ENCODE measurements around the gene APOL4. TPM values are rescaled to one million over a fixed set of nuclear protein-coding genes. Genes with fewer than 3 reads are reported as not detected.
"Not testable (repeated sequence)": the region's sequence is repeated elsewhere in the genome, so short reads cannot be mapped to it uniquely, and the experiment has no call there.

APOL4 gene
- total RNA-seq, 4 donors from 2014 or later = 1.2 to 57.6 (median 11.2) TPM

GRCh38 chr22:36153501-36154422 is 47.8 kb downstream of the APOL4 start:
- peak overlapping the region; percentile 85 to 96 (median 92) for H3K27ac ChIP-seq
- H3K4me1 ChIP-seq = peaks cover 0 to 82% (median 71%) of the 10 kb centered on the region in 4 donors
- DNase-seq (ENCODE audit: low spot score in 2 of 2) = no peak
- H3K9me3 ChIP-seq = no peaks in the 10 kb centered on the region
- H3K4me3 ChIP-seq = no peak overlapping the region
- no peaks in the 10 kb centered on the region for H3K27me3 ChIP-seq
- peaks cover 0 to 7% (median 0%) of the 10 kb centered on the region in 3 donors for H3K36me3 ChIP-seq
- TF ChIP-seq EP300 (IDR thresholded peaks at IDR 0.05) (no peak), CTCF (IDR thresholded peaks at IDR 0.05) (no peak), POLR2A (IDR thresholded peaks at IDR 0.05) (no peak)
- WGBS, 2 donors = 84 to 91% methylated on average over 12 of the region's 12 CpGs

- not testable (repeated sequence) for DNase-seq (ENCODE audit: low spot score in 2 of 2); H3K9me3 ChIP-seq; H3K4me3 ChIP-seq; H3K27me3 ChIP-seq
- 87 to 93% methylated on average over 4 of the region's 4 CpGs for whole genome bisulfite sequencing, 2 donors
- Histone ChIP-seq H3K27ac (peak overlapping the region in 3 of 4 donors; percentile 31 to 96 (median 95)), H3K4me1 (peaks cover 0 to 81% (median 66%) of the 10 kb centered on the region in 4 donors), H3K36me3 (peaks cover 0 to 14% (median 0%) of the 10 kb centered on the region in 3 donors)
These were observed 48.8 kb downstream of the APOL4 start for GRCh38 chr22:36152821-36153220.

- no peak for TF ChIP-seq POLR2A (IDR thresholded peaks at IDR 0.05)
- no peak for TF ChIP-seq CTCF (IDR thresholded peaks at IDR 0.05)
- TF ChIP-seq EP300 (IDR thresholded peaks at IDR 0.05) = no peak
- Histone ChIP-seq H3K27me3 (no peaks in the 10 kb centered on the region), H3K4me3 (no peak overlapping the region), H3K27ac (peak overlapping the region in 3 of 4 donors; percentile 69 to 96 (median 95)), H3K9me3 (no peaks in the 10 kb centered on the region), H3K4me1 (peaks cover 0 to 81% (median 61%) of the 10 kb centered on the region in 4 donors), H3K36me3 (peaks cover 0 to 14% (median 0%) of the 10 kb centered on the region in 3 donors)
- no peak for DNase-seq (ENCODE audit: low spot score in 2 of 2)
- 91 to 94% methylated on average over 3 of the region's 3 CpGs for WGBS, 2 donors
These were observed 49.5 kb downstream of the APOL4 start for GRCh38 chr22:36152088-36152487.

GRCh38 chr22:36151006-36151595 is 50.5 kb downstream of the APOL4 start:
- Histone ChIP-seq H3K27ac (peak overlapping the region; percentile 69 to 96 (median 90)), H3K27me3 (no peaks in the 10 kb centered on the region), H3K4me1 (peaks cover 0 to 78% (median 56%) of the 10 kb centered on the region in 4 donors), H3K36me3 (peaks cover 0 to 14% (median 0%) of the 10 kb centered on the region in 3 donors), H3K4me3 (no peak overlapping the region), H3K9me3 (no peaks in the 10 kb centered on the region)
- peak in 1 of 2 donors; percentile 66 for DNase-seq (ENCODE audit: low spot score in 2 of 2)
- TF ChIP-seq EP300 (IDR thresholded peaks at IDR 0.05) (peak; percentile 69 to 84), POLR2A (IDR thresholded peaks at IDR 0.05) (no peak)
- WGBS, 2 donors = 30 to 40% methylated on average over 3 of the region's 3 CpGs

GRCh38 chr22:36149441-36149840 is 52.2 kb downstream of the APOL4 start:
- Histone ChIP-seq H3K4me3 (no peak overlapping the region), H3K36me3 (peaks cover 0 to 15% (median 0%) of the 10 kb centered on the region in 3 donors), H3K9me3 (no peaks in the 10 kb centered on the region), H3K27ac (peak overlapping the region in 3 of 4 donors; percentile 69 to 96 (median 95)), H3K4me1 (peaks cover 0 to 71% (median 44%) of the 10 kb centered on the region in 4 donors), H3K27me3 (no peaks in the 10 kb centered on the region)
- no peak for DNase-seq (ENCODE audit: low spot score in 2 of 2)
- 81 to 93% methylated on average over 4 of the region's 4 CpGs for WGBS, 2 donors
- TF ChIP-seq CTCF (IDR thresholded peaks at IDR 0.05) = no peak
- TF ChIP-seq EP300 (IDR thresholded peaks at IDR 0.05) = no peak
- no peak for TF ChIP-seq POLR2A (IDR thresholded peaks at IDR 0.05)
